Activated T-helper 1 cell treated with anti-CD3 and anti-CD28 coated beads, Interleukin-12 subunit alpha, Interleukin-12 subunit beta, Interleukin-2, Interleukin-4 antibody, amounts not matched to agents 30 ng/mL and 10 ng/mL and 1 ng/mL, durations not matched to agents 14 hours and 24 hours and 36 hours (primary cell): ENCODE measurements around the gene COBL. TPM values are rescaled to one million over a fixed set of nuclear protein-coding genes. Genes with fewer than 3 reads are reported as not detected.

ENCODE experiments used
- DNase-seq: peaks from one replicate; pipeline ENCODE4 v3.0.0; 2021; ENCODE audit warnings: low spot score
- H3K27ac Mint-ChIP-seq: one replicate; pipeline ENCODE4 v1.8.0; 2021; ENCODE audit warnings: mild to moderate bottlenecking, mixed read lengths
- H3K27me3 Mint-ChIP-seq: one replicate; pipeline ENCODE4 v1.8.0; 2022; ENCODE audit warnings: mild to moderate bottlenecking, moderate library complexity, mixed read lengths; ENCODE audit not compliant: insufficient read depth
- H3K36me3 Mint-ChIP-seq: one replicate; pipeline ENCODE4 v1.8.0; 2021; ENCODE audit warnings: low read depth, mixed read lengths
- H3K4me1 Mint-ChIP-seq: one replicate; pipeline ENCODE4 v1.8.0; 2021; ENCODE audit warnings: low read depth, mixed read lengths
- H3K4me3 Mint-ChIP-seq: one replicate; pipeline ENCODE4 v1.8.0; 2021; ENCODE audit warnings: mild to moderate bottlenecking, moderate library complexity, mixed read lengths
- H3K9me3 Mint-ChIP-seq: one replicate; pipeline ENCODE4 v1.8.0; 2021; ENCODE audit warnings: mixed read lengths
- intact Hi-C: fragments of 100-400 bp; cut with micrococcal nuclease; formaldehyde crosslinking; loops from one replicate; pipeline ENCODE4 v1.15.1; 2024
- total RNA-seq: library from RNA; stranded (reverse); gene quantifications from 2 replicates; pipeline ENCODE4 v1.2.3, GENCODE V29; 2022

The COBL gene, protein sequence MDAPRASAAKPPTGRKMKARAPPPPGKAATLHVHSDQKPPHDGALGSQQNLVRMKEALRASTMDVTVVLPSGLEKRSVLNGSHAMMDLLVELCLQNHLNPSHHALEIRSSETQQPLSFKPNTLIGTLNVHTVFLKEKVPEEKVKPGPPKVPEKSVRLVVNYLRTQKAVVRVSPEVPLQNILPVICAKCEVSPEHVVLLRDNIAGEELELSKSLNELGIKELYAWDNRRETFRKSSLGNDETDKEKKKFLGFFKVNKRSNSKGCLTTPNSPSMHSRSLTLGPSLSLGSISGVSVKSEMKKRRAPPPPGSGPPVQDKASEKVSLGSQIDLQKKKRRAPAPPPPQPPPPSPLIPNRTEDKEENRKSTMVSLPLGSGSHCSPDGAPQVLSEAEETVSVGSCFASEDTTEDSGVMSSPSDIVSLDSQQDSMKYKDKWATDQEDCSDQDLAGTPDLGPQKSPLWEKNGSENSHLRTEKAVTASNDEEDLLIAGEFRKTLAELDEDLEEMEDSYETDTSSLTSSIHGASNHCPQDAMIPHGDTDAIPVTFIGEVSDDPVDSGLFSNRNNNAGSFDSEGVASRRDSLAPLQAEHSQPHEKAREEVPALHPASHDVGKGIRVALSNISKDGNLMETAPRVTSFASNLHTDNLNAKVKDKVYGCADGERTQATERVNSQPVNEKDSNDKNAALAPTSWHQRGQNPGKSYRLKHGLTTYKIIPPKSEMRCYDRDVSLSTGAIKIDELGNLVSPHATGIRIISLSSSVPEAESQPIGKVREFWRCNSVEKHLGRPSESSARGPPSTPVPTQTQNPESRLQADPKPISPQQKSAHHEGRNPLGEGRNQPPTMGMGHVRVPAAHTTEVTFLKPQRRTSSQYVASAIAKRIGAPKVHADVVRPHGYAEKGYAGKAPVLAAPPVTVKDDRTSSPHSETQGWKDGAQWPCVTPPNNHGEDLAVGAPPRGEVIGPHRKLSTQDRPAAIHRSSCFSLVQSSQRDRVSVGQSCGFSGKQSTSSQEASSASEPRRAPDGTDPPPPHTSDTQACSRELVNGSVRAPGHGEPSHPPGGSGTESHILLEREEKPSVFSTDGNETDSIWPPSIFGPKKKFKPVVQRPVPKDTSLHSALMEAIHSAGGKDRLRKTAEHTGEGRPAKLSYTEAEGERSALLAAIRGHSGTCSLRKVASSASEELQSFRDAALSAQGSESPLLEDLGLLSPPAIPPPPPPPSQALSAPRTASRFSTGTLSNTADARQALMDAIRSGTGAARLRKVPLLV
- total RNA-seq = not detected in 2 replicates

DNA sequence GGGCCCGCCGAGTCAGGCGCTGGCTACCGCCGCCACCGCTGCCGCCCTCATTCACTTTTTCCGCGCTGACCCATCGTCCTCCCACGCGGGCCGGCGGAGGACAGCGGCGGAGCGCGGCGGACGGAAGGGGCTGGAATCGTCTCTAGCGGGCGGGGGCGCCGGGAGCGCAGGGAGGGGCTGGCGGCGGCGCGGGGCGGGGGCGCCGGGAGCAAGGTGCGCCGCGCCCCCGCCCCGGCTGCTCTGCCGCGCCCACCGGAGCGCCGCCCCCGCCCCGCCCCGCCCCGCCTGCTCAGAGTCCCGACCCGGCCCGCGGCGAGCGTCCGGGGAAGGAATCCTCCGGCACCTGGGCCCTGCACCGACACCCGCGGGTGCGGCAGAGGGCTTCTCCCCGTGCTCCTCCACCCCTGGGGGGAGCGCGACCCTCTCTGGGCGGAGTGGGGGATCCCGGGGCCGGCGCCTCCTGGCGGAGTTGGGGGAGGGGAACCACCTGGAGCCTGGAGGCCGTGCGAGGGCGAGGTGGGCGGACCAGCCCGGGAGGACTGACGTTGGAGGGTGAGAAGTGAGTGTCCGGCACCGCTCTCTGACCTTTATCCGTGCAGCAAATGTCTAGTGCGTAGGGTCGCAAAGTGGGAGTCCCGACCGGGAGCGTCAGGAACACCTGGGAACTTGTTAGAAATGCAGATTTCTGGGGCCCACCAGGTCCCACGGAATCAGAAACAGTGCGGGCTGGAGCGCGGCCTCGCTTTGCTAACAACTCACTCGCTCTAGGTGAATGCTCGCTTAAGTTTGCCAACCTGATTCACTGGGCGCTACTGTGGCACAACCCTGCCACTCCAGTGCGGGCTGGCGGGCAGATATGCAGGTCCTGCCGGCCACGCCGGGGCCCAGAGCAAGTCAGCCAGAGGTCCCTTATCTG, at the start of gene COBL:
Gene COBL (minus strand): TSS at position 144 of the 916 bp plus-strand sequence. CDS start 176 bp downstream, outside the sequence.
- Mint-ChIP-seq H3K36me3 (no peaks in the 10 kb centered on the region), H3K4me3 (peak within 1 kb of the TSS; percentile 33), H3K27ac (no peak within 1 kb of the TSS), H3K9me3 (no peaks in the 10 kb centered on the region), H3K4me1 (no peaks in the 10 kb centered on the region), H3K27me3 (peaks cover 44% of the 10 kb centered on the region)
- intact Hi-C loops = no loop called here
- no peak for DNase-seq

DNA sequence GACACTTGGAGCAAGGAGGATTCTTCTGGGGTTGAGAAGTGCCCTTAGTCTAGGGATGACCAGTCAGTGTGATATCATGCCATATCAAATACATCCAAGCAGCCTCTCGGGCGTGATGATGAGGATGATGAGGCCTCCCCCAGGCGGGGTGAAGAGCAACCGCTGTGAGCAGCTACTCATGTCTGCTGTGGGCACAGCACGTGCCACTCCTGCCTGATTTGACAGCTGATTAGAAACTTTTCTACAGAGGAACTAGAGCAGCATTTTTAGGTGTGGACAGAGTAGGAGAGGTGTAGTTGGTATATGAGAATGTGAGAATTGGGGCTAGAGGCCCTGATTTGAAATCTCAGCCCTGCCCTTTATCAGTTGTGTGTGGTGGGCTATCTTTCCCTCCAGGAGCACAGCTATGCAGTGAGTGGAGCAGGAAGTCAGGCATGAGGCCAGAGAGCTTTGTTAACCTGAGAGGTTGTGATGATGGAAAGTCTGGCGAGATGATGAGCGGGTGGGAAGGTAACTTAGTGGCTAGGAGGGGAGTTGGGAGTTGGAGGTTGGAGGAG, 49.6 kb upstream of the COBL start:
- H3K4me1 Mint-ChIP-seq = no peaks in the 10 kb centered on the region
- no peak overlapping the region for H3K4me3 Mint-ChIP-seq
- no peak for DNase-seq
- no peaks in the 10 kb centered on the region for H3K27me3 Mint-ChIP-seq
- intact Hi-C loops = no loop called here
- H3K36me3 Mint-ChIP-seq = no peaks in the 10 kb centered on the region
- H3K9me3 Mint-ChIP-seq = no peaks in the 10 kb centered on the region
- no peak overlapping the region for H3K27ac Mint-ChIP-seq

DNA sequence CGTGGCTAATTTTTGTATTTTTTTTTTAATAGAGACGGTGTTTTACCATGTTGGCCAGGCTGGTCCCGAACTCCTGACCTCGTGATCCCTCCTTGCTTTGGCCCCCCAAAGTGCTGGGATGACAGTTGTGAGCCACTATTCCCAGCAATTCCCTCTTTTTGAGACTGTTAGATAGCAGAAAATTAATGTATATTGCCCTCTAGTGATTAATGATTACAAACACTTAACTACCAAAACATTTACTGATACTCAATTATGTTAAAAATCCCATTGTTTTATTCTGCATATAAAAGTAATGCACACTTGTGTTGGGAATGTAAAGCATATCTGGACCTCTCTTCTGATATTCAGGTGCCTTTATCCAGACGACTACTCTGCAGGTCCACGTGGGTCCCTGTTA, 41.2 kb upstream of the COBL start:
- Mint-ChIP-seq H3K9me3 (no peaks in the 10 kb centered on the region), H3K27me3 (no peaks in the 10 kb centered on the region), H3K4me3 (no peak overlapping the region), H3K27ac (no peak overlapping the region), H3K36me3 (no peaks in the 10 kb centered on the region), H3K4me1 (no peaks in the 10 kb centered on the region)
- DNase-seq = no peak
- intact Hi-C loops = no loop called here

DNA sequence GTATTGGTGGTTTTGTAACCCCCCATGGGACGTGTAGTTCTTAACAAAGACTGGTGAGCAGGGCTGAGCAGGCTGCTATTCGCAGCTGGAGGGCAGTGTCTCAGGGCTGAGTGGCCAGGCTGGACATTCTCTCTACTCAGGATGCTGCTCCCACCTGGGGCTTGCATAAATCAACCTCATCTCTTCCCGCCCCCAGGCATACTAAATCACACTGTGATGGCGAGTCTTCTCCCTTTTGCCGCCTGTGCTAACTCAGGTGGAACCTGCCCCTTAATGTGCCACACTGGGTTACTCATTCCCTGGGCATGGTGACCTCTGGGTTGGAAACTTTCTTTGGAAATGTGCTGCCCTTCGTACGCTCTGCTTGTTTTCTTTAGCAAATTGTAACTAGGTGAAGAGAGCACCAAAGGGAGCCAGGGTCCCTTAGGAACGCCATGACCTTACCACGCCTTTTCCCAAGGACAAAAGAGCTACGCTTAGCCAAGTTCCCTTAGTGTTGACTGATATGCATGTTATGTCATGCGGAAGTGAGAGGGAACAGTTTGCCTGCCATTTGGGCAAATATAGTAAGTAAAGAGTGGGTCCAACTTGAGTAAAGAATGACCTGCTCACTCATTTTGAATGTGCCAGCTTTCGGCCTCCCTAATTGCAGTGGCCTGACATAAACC, 40.4 kb upstream of the COBL start:
- no peaks in the 10 kb centered on the region for H3K27me3 Mint-ChIP-seq
- H3K9me3 Mint-ChIP-seq = no peaks in the 10 kb centered on the region
- no peak for DNase-seq

DNA sequence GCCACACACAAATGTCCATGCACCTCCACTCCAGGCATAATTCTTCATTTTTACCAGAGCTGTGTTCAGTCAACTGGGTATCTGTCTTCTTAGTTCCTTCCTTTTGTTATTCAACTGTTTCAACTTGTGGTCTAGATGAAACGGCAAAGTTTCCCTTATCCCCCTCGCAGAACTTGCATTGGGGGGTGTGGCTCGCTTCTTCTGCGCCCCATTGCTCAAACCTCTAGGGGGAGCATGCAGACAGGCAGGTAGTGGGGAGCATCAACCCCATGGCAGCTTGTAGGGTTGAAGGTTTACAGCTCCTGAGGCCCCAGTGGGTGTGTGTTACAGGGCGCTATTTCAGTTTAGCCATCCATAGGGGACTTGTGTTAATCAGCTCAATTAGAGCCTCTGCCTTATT, 38.3 kb upstream of the COBL start:
- H3K9me3 Mint-ChIP-seq = no peaks in the 10 kb centered on the region
- H3K4me3 Mint-ChIP-seq = no peak overlapping the region
- DNase-seq = no peak
- H3K4me1 Mint-ChIP-seq = no peaks in the 10 kb centered on the region
- intact Hi-C loops = no loop called here
- H3K27ac Mint-ChIP-seq = no peak overlapping the region
- no peaks in the 10 kb centered on the region for H3K36me3 Mint-ChIP-seq
- H3K27me3 Mint-ChIP-seq = no peaks in the 10 kb centered on the region

More for the DNA sequence above, 40.4 kb upstream of the COBL start:
- no peak overlapping the region for H3K4me3 Mint-ChIP-seq
- no peaks in the 10 kb centered on the region for H3K36me3 Mint-ChIP-seq
- no peak overlapping the region for H3K27ac Mint-ChIP-seq
- intact Hi-C loops = no loop called here
- no peaks in the 10 kb centered on the region for H3K4me1 Mint-ChIP-seq

DNA sequence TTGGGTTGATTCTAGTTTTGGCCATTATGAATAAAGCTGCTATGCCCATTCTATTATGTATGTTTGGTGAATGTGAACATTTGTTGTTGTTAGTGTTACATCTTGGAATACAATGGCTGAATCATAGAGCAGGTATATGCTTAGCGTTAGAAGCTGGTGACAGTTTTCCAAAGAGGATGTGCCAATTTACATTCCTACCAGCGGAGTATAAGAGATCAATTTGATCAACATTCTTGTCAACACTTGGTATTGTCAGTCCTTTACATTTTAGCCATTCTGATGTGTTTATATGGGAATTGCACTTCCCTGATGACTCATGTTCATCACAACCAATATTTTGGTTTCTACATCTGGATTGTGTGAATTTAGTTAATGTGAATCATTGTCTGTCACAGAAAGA, 37.8 kb upstream of the COBL start:
- no peak overlapping the region for H3K4me3 Mint-ChIP-seq
- H3K27ac Mint-ChIP-seq = no peak overlapping the region
- H3K4me1 Mint-ChIP-seq = no peaks in the 10 kb centered on the region
- DNase-seq = no peak
- no peaks in the 10 kb centered on the region for H3K27me3 Mint-ChIP-seq
- no peaks in the 10 kb centered on the region for H3K36me3 Mint-ChIP-seq
- no peaks in the 10 kb centered on the region for H3K9me3 Mint-ChIP-seq
- intact Hi-C loops = no loop called here

DNA sequence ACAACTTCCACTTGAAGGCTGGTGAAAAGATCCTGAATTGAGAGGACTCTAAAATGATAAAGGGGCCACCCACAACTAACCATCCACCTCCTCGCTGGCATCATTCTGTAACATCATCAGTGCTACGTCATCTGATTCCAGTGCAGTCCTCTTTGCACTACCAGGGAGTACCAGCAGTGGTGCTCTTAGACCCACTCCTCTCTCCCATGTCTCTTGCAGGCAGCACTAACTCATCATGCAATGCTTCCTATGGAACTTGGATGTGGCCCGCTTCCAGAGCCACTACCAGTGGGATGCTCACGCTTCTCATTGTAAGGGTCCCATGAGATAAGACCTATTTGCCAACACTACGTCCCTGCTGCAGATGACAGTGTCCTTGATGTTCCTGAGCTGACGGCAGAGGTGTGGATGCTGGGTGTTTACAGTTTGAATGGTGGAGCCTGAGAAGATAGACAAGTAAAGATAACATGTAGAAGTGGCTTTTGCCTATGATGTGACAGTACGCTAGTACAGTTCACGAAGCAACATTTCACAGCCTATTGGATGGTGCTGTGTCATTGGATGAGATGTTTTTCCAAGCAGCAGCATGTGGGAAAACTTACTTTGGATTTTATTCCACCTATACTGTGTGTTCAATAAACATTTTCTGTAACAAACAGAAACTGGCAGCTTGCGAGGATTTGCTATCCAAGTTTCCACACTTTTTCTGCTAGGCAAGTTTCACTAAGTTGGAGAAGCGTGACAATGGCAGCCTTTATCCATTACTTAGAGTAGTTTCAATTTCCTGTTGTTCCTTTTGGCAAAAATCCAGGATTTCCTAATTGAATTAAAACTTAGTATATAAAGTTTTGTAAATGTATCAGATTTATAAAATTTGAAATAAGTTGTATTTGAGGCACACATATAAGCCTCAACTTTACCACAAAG, 35.8 kb upstream of the COBL start:
- Mint-ChIP-seq H3K27ac (no peak overlapping the region), H3K4me1 (no peaks in the 10 kb centered on the region), H3K4me3 (no peak overlapping the region), H3K9me3 (no peaks in the 10 kb centered on the region), H3K36me3 (no peaks in the 10 kb centered on the region), H3K27me3 (no peaks in the 10 kb centered on the region)
- intact Hi-C loops = no loop called here
- no peak for DNase-seq

DNA sequence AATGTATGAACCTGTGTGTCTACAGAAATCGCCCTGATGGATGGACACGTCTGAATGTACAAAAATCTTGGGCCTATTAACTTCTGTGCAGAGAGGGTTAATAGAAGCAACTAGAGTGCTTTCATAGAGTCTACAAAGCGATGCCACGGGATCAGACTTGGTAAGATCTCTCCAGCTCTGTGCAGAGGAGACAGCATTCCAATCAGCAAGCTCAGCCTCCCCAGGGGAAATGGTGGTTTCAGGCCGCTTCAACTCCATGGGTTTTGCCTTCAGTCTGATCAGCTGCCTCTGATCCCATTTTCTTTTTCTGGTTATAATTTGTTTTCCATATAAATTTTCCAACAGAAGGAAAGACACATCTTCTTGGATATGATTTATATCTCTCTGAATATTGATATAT, 35.1 kb upstream of the COBL start:
- Mint-ChIP-seq H3K36me3 (no peaks in the 10 kb centered on the region), H3K4me1 (no peaks in the 10 kb centered on the region), H3K27ac (no peak overlapping the region), H3K27me3 (no peaks in the 10 kb centered on the region), H3K9me3 (no peaks in the 10 kb centered on the region), H3K4me3 (no peak overlapping the region)
- intact Hi-C loops = no loop called here
- DNase-seq = no peak

DNA sequence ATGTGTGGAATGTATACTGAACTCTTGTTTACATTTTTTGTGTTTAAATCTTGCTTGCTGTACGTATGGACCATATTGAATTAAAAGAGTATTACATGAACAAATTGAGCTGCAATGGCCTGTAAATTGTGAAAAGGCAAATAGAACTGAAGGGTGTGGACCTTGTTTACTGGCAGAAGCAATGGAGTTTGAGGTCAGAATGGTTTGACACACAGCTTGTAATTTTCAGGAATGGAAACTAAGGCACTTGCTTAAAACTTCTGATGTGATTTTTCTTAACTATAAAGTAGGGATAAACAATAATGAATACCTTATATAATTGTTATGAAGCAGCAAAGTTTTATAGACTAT, 33.9 kb upstream of the COBL start:
- Mint-ChIP-seq H3K27ac (no peak overlapping the region), H3K9me3 (no peaks in the 10 kb centered on the region), H3K4me1 (no peaks in the 10 kb centered on the region), H3K36me3 (no peaks in the 10 kb centered on the region), H3K27me3 (no peaks in the 10 kb centered on the region), H3K4me3 (no peak overlapping the region)
- no peak for DNase-seq
- intact Hi-C loops = no loop called here

DNA sequence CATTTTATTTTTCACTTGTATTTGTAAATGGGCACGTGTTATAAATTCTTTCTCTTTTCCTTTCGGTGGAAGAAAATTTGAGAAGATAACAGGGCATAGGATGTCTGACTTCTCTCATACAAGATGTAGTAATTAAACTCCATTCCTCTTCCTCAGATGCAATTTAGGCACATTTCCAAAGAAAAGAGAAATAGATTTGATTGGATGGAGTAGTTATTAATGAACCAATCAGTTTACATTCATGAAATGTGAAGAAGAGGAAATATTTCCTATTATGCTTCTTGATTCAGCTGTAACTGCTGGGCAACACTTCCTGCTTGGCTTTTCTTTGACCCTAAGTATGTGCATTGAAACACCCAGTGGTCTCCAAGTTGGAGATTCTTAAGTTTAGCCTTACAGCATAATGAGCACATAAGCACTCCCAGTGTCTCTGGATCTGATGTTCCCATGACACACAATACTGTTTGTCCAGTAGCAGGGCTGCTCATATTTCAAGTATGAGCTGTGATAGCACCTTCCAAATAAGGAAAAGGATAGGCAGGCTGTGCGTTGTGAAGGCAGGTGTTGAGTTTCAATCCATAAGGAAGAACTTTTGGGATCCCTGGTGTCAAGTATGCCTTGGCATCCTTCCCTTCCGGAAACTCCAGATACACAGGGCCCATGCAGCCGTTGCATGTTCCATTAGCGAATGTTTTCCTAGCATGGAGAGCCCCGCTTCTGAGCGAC, 33.4 kb upstream of the COBL start:
- Mint-ChIP-seq H3K27me3 (no peaks in the 10 kb centered on the region), H3K27ac (no peak overlapping the region)
- DNase-seq = no peak

More for the DNA sequence above, 33.4 kb upstream of the COBL start:
- H3K36me3 Mint-ChIP-seq = no peaks in the 10 kb centered on the region
- no peaks in the 10 kb centered on the region for H3K4me1 Mint-ChIP-seq
- H3K4me3 Mint-ChIP-seq = no peak overlapping the region
- no peaks in the 10 kb centered on the region for H3K9me3 Mint-ChIP-seq
- intact Hi-C loops = no loop called here
